SK-N-SH (cell line): Measurements from ENCODE around the gene KCNJ15. TPM values are rescaled to one million over a fixed set of nuclear protein-coding genes. Genes with fewer than 3 reads are reported as not detected.

ENCODE experiments used
- CTCF ChIA-PET: fragments of 300-600, 350-600 bp; formaldehyde crosslinking; extraction: SDS; loops from one replicate; lab custom pipeline; 2021; lab: Yijun Ruan, JAX
- POLR2A ChIA-PET: fragments of 350-600 bp; sonication (Branson Sonifier 250); formaldehyde crosslinking; extraction: SDS; loops from one replicate; lab custom pipeline; 2020; ENCODE audit warnings: antibody characterized with exemption, inconsistent platforms; lab: Yijun Ruan, JAX
- DNase-seq: peaks from one replicate; pipeline ENCODE4 v3.0.0; 2012
- H2AFZ ChIP-seq: fragments of 200-600 bp; sonication (generic); 2 replicates; pipeline ENCODE4 v1.8.1; 2016; ENCODE audit warnings: antibody characterized with exemption, mild to moderate bottlenecking, low read depth
- H3F3A ChIP-seq: fragments of 200-600 bp; sonication (generic); replicated peaks from 2 replicates; pipeline ENCODE3; 2016; ENCODE audit warnings: antibody characterized with exemption, mild to moderate bottlenecking; ENCODE audit not compliant: insufficient read depth
- H3K27ac ChIP-seq, 2 experiments: fragments of 200-500 bp in 1 of 2; fragments of 200-600 bp in 1 of 2; sonication (Bioruptor generic) in 1 of 2; sonication (generic), shearing (Covaris generic) in 1 of 2; 2 replicates each; pipeline versions ENCODE4 v1.5.1 to v1.6.1; 2014 to 2016; ENCODE audit warnings: low read depth in 2 of 2, inconsistent platforms in 1 of 2, low read length in 1 of 2, mild to moderate bottlenecking in 1 of 2, mixed read lengths in 1 of 2
- H3K27me3 ChIP-seq: fragments of 200-600 bp; sonication (generic), shearing (Covaris generic); 2 replicates; pipeline ENCODE4 v1.6.1; 2016; ENCODE audit warnings: mixed run types; ENCODE audit not compliant: insufficient read depth
- H3K36me3 ChIP-seq, 2 experiments: fragments of 200-500 bp in 1 of 2; fragments of 200-600 bp in 1 of 2; sonication (Bioruptor generic) in 1 of 2; sonication (generic) in 1 of 2; replicated peaks in 1 of 2; 2 replicates each; pipeline versions ENCODE3 to v1.5.1; 2014 to 2016; ENCODE audit warnings: low read length in 1 of 2, mild to moderate bottlenecking in 1 of 2; ENCODE audit not compliant: insufficient read depth in 2 of 2, control insufficient read depth in 1 of 2
- H3K4me1 ChIP-seq, 2 experiments: fragments of 200-500 bp in 1 of 2; fragments of 200-600 bp in 1 of 2; sonication (Bioruptor generic) in 1 of 2; sonication (generic), shearing (Covaris generic) in 1 of 2; 2 replicates each; pipeline versions ENCODE4 v1.5.1 to v1.6.1; 2014 to 2016; ENCODE audit warnings: low read depth in 1 of 2, low read length in 1 of 2, mixed run types in 1 of 2; ENCODE audit not compliant: insufficient read depth in 2 of 2, control insufficient read depth in 1 of 2
- H3K4me2 ChIP-seq: fragments of 200-600 bp; sonication (generic), shearing (Covaris generic); 2 replicates; pipeline ENCODE4 v1.6.1; 2017; ENCODE audit warnings: mixed run types
- H3K4me3 ChIP-seq, 2 experiments: fragments of 200-500 bp in 1 of 2; fragments of 200-600 bp in 1 of 2; sonication (Bioruptor generic) in 1 of 2; sonication (generic), shearing (Covaris generic) in 1 of 2; 2 replicates each; pipeline versions ENCODE4 v1.5.1 to v1.8.1; 2014 to 2016; ENCODE audit warnings: low read depth in 2 of 2, inconsistent platforms in 1 of 2, low read length in 1 of 2, mild to moderate bottlenecking in 1 of 2, mixed read lengths in 1 of 2, moderate library complexity in 1 of 2
- H3K79me2 ChIP-seq: fragments of 200-600 bp; sonication (generic); 2 replicates; pipeline ENCODE4 v1.8.1; 2017; ENCODE audit warnings: mild to moderate bottlenecking; ENCODE audit not compliant: insufficient read depth
- H3K9ac ChIP-seq: fragments of 200-600 bp; sonication (generic); 2 replicates; pipeline ENCODE4 v1.6.1; 2017; ENCODE audit warnings: mixed run types
- H3K9me2 ChIP-seq: fragments of 200-600 bp; sonication (generic); 2 replicates; pipeline ENCODE4 v1.6.1; 2017; ENCODE audit warnings: mixed run types
- H3K9me3 ChIP-seq: fragments of 200-600 bp; sonication (generic); 2 replicates; pipeline ENCODE4 v1.6.1; 2017; ENCODE audit warnings: mixed run types, mild to moderate bottlenecking, moderate library complexity
- H4K20me1 ChIP-seq: fragments of 200-600 bp; sonication (generic); 2 replicates; pipeline ENCODE4 v1.6.1; 2017; ENCODE audit warnings: mild to moderate bottlenecking, mixed run types; ENCODE audit not compliant: insufficient read depth
- CTCF ChIP-seq: fragments of 200-600 bp; sonication (generic); IDR thresholded peaks from 2 replicates; pipeline ENCODE4 v1.6.1; 2017; ENCODE audit warnings: antibody characterized with exemption, mild to moderate bottlenecking, moderate library complexity
- ELF1 ChIP-seq: IDR thresholded peaks from 2 replicates; pipeline ENCODE4 v1.4.0; 2012
- EP300 ChIP-seq, 2 experiments: IDR thresholded peaks; 2 replicates each; pipeline versions ENCODE4 v1.4.0 to v1.6.1; 2012; ENCODE audit warnings: borderline replicate concordance in 1 of 2, low read depth in 1 of 2, low read length in 1 of 2
- FOXJ3 ChIP-seq: sonication (generic); formaldehyde crosslinking; IDR thresholded peaks from 2 replicates; pipeline ENCODE4 v1.5.1; 2020; ENCODE audit warnings: mild to moderate bottlenecking, missing genetic modification reagents
- FOXM1 ChIP-seq: IDR thresholded peaks from 2 replicates; pipeline ENCODE4 v1.4.0; 2012; ENCODE audit warnings: low read depth, mild to moderate bottlenecking
- IRF3 ChIP-seq: fragments of 150-350 bp; IDR thresholded peaks from 2 replicates; pipeline ENCODE4 v1.6.1; 2016; ENCODE audit warnings: mild to moderate bottlenecking, low read depth, low read length
- MXI1 ChIP-seq: IDR thresholded peaks from 2 replicates; pipeline ENCODE4 v1.6.1; 2012; ENCODE audit warnings: mild to moderate bottlenecking, low read depth, low read length, improper control_type of control experiment
- RAD21 ChIP-seq: IDR thresholded peaks from 2 replicates; pipeline ENCODE4 v1.6.1; 2012; ENCODE audit warnings: mild to moderate bottlenecking, low read length
- RCOR1 ChIP-seq: fragments of 150-350 bp; IDR thresholded peaks from 2 replicates; pipeline ENCODE4 v1.6.1; 2017; ENCODE audit warnings: antibody characterized with exemption, low read length
- REST ChIP-seq: IDR thresholded peaks from 2 replicates; pipeline ENCODE4 v1.6.1; 2012; ENCODE audit warnings: mild to moderate bottlenecking, low read depth, low read length, moderate library complexity
- RFX5 ChIP-seq: IDR thresholded peaks from 2 replicates; pipeline ENCODE4 v1.6.1; 2012; ENCODE audit warnings: mild to moderate bottlenecking, improper control_type of control experiment, low read length
- RXRA ChIP-seq: IDR thresholded peaks from 2 replicates; pipeline ENCODE4 v1.4.0; 2012; ENCODE audit warnings: low read depth, mild to moderate bottlenecking, borderline replicate concordance
- SIN3A ChIP-seq: IDR thresholded peaks from 2 replicates; pipeline ENCODE4 v1.6.1; 2012; ENCODE audit warnings: low read depth, mild to moderate bottlenecking, low read length, moderate library complexity, borderline replicate concordance
- SMC3 ChIP-seq: IDR thresholded peaks from 2 replicates; pipeline ENCODE4 v1.6.1; 2012; ENCODE audit warnings: low read depth, low read length, improper control_type of control experiment
- TAF1 ChIP-seq: IDR thresholded peaks from 2 replicates; pipeline ENCODE4 v1.6.1; 2012; ENCODE audit warnings: low read depth, mild to moderate bottlenecking, low read length, moderate library complexity, borderline replicate concordance
- TCF12 ChIP-seq: IDR thresholded peaks from 2 replicates; pipeline ENCODE4 v1.4.0; 2012
- TEAD4 ChIP-seq: IDR thresholded peaks from 2 replicates; pipeline ENCODE4 v1.4.0; 2012; ENCODE audit warnings: mild to moderate bottlenecking, borderline replicate concordance; ENCODE audit not compliant: insufficient read depth
- USF1 ChIP-seq: IDR thresholded peaks from 2 replicates; pipeline ENCODE4 v1.4.0; 2012; ENCODE audit warnings: low read depth, borderline replicate concordance
- USF2 ChIP-seq: fragments of 150-350 bp; IDR thresholded peaks from 2 replicates; pipeline ENCODE4 v1.6.1; 2017; ENCODE audit warnings: antibody characterized with exemption, low read length, low read depth, borderline replicate concordance
- YY1 ChIP-seq: IDR thresholded peaks from 2 replicates; pipeline ENCODE4 v1.4.0; 2012; ENCODE audit warnings: low read depth, mild to moderate bottlenecking
- WGBS: methylation state at CpG from one replicate; pipeline ENCODE4 v1.1.6; 2017; ENCODE audit warnings: low lambda C conversion rate; 5-methylcytosine and 5-hydroxymethylcytosine counted together
- polyA plus RNA-seq, 3 experiments: library from polyadenylated mRNA; depleted of rRNA; stranded (reverse); fragments of >200 nt; gene quantifications; 2 replicates each; pipeline ENCODE4 v1.2.3, GENCODE V29; 2012

KCNJ15 gene
- polyA plus RNA-seq, 1 of the 3 experiments (the other 2 are of a cell fraction) = 0.03 TPM

- no peak for TF ChIP-seq TEAD4
- no peak for TF ChIP-seq ELF1
- TF ChIP-seq SIN3A = no peak
- TF ChIP-seq USF1 = no peak
Observed at GRCh38 chr21:38334866-38335265, 78.1 kb downstream of the KCNJ15 start (continued).

GRCh38 chr21:38337793-38338192, 81.0 kb downstream of the KCNJ15 start:
- H3K79me2 ChIP-seq = no peaks in the 10 kb centered on the region
- H3K4me1 ChIP-seq = no peaks in the 10 kb centered on the region; a peak in 1 of 4 replicates
- no peaks in the 10 kb centered on the region; the same call in 1 of the 2 replicates for H3K27me3 ChIP-seq
- H3K9me3 ChIP-seq = no peaks in the 10 kb centered on the region
- no peak overlapping the region for H3K27ac ChIP-seq
- H2AFZ ChIP-seq = no peak overlapping the region
- no peak overlapping the region for H3K4me3 ChIP-seq
- POLR2A ChIA-PET = no interaction called here
- no peak for DNase-seq
- H3K36me3 ChIP-seq = no peaks in the 10 kb centered on the region
- 76% methylated on average over 5 of the region's 5 CpGs for WGBS
- CTCF ChIA-PET = no interaction called here
- H4K20me1 ChIP-seq = no peaks in the 10 kb centered on the region
- H3K9ac ChIP-seq = no peak overlapping the region
- no peaks in the 10 kb centered on the region for H3K9me2 ChIP-seq
- no peaks in the 10 kb centered on the region for H3F3A ChIP-seq
- no peak overlapping the region for H3K4me2 ChIP-seq
- TF ChIP-seq RXRA (no peak), FOXJ3 (CRISPR knock-in tag) (no peak), TAF1 (no peak), CTCF (no peak), SMC3 (no peak), RFX5 (no peak), SIN3A (no peak), TEAD4 (no peak), USF2 (no peak), TCF12 (no peak), IRF3 (no peak), FOXM1 (no peak), RCOR1 (no peak), MXI1 (no peak), RAD21 (no peak), YY1 (no peak), REST (no peak), EP300 (IDR thresholded peaks at IDR 0.05; ENCODE audit: borderline replicate concordance in 1 of 2, low read depth in 1 of 2, low read length in 1 of 2) (no peak)
